ENCODE data around the gene LYPLAL1. TPM values are rescaled to one million over a fixed set of nuclear protein-coding genes. Genes with fewer than 3 reads are reported as not detected.

LYPLAL1 gene
- polyA plus RNA-seq, 1 experiment, result 30.1 TPM

GRCh38 chr1:219206350-219206749, 32.7 kb downstream of the LYPLAL1 start:
- POLR2A ChIA-PET, result no interaction called here
- CTCF ChIA-PET, result interaction anchor here (1.1 to 1.3 kb wide), 2 partner anchors 15 to 179 kb away, joined by 3 to 4 read pairs; no protein-coding TSS in a partner anchor
- no peak for TF ChIP-seq CTCF (IDR thresholded peaks at IDR 0.05; ENCODE audit: low read depth, low read length)
- H3K9me3 ChIP-seq (ENCODE audit: control insufficient read depth, insufficient read depth, low read length), result no peaks in the 10 kb centered on the region
- H3K27me3 ChIP-seq (ENCODE audit: control insufficient read depth, insufficient read depth, low read length), result no peaks in the 10 kb centered on the region
- H3K27ac ChIP-seq (ENCODE audit: low read depth, low read length), result no peak overlapping the region
- no peak overlapping the region for H3K4me3 ChIP-seq (ENCODE audit: low read depth, low read length)
- no peak for DNase-seq (ENCODE audit: low read depth, low spot score)

- TF ChIP-seq CTCF (IDR thresholded peaks at IDR 0.05; ENCODE audit: low read depth, low read length), result no peak
- Histone ChIP-seq H3K27me3 (ENCODE audit: control insufficient read depth, insufficient read depth, low read length) (no peaks in the 10 kb centered on the region), H3K27ac (ENCODE audit: low read depth, low read length) (no peak overlapping the region), H3K4me3 (ENCODE audit: low read depth, low read length) (no peak overlapping the region), H3K9me3 (ENCODE audit: control insufficient read depth, insufficient read depth, low read length) (no peaks in the 10 kb centered on the region)
- ChIA-PET CTCF (interaction anchor here (0.5 to 1.9 kb wide), 3 partner anchors 60 to 698 kb away, joined by 3 to 9 read pairs (median 6); no protein-coding TSS in a partner anchor), POLR2A (no interaction called here)
- no peak for DNase-seq (ENCODE audit: low read depth, low spot score)
Observed at GRCh38 chr1:219209578-219209977, 35.9 kb downstream of the LYPLAL1 start.

GRCh38 chr1:219210067-219210466, 36.4 kb downstream of the LYPLAL1 start:
- H3K4me3 ChIP-seq (ENCODE audit: low read depth, low read length), result no peak overlapping the region
- no peaks in the 10 kb centered on the region for H3K27me3 ChIP-seq (ENCODE audit: control insufficient read depth, insufficient read depth, low read length)
- TF ChIP-seq CTCF (IDR thresholded peaks at IDR 0.05; ENCODE audit: low read depth, low read length), result no peak
- POLR2A ChIA-PET, result no interaction called here
- H3K27ac ChIP-seq (ENCODE audit: low read depth, low read length), result no peak overlapping the region
- CTCF ChIA-PET, result interaction anchor here (0.5 to 1.9 kb wide), 3 partner anchors 59 to 698 kb away, joined by 3 to 9 read pairs (median 6); no protein-coding TSS in a partner anchor
- DNase-seq (ENCODE audit: low read depth, low spot score), result no peak
- H3K9me3 ChIP-seq (ENCODE audit: control insufficient read depth, insufficient read depth, low read length), result no peaks in the 10 kb centered on the region

- H3K9me3 ChIP-seq (ENCODE audit: control insufficient read depth, insufficient read depth, low read length), result no peaks in the 10 kb centered on the region
- no peak overlapping the region for H3K4me3 ChIP-seq (ENCODE audit: low read depth, low read length)
- no peak for DNase-seq (ENCODE audit: low read depth, low spot score)
- H3K27me3 ChIP-seq (ENCODE audit: control insufficient read depth, insufficient read depth, low read length), result no peaks in the 10 kb centered on the region
- H3K27ac ChIP-seq (ENCODE audit: low read depth, low read length), result no peak overlapping the region
- ChIA-PET POLR2A (no interaction called here), CTCF (interaction anchor here (1.4 kb wide), 1 partner anchor 172 kb away, joined by 3 read pairs; no protein-coding TSS in a partner anchor)
- no peak for TF ChIP-seq CTCF (IDR thresholded peaks at IDR 0.05; ENCODE audit: low read depth, low read length)
Observed at GRCh38 chr1:219215477-219215876, 41.8 kb downstream of the LYPLAL1 start.

GRCh38 chr1:219220945-219221344, 47.3 kb downstream of the LYPLAL1 start:
- no peak for DNase-seq (ENCODE audit: low read depth, low spot score)
- Histone ChIP-seq H3K9me3 (ENCODE audit: control insufficient read depth, insufficient read depth, low read length) (no peaks in the 10 kb centered on the region), H3K27ac (ENCODE audit: low read depth, low read length) (no peak overlapping the region), H3K4me3 (ENCODE audit: low read depth, low read length) (no peak overlapping the region), H3K27me3 (ENCODE audit: control insufficient read depth, insufficient read depth, low read length) (no peaks in the 10 kb centered on the region)
- CTCF ChIA-PET, result interaction anchor here (0.5 to 0.9 kb wide), 3 partner anchors 14 to 159 kb away, joined by 3 to 4 read pairs (median 3); no protein-coding TSS in a partner anchor
- no peak; the same call in 1 of the 2 replicates for TF ChIP-seq CTCF (IDR thresholded peaks at IDR 0.05; ENCODE audit: low read depth, low read length)
- POLR2A ChIA-PET, result no interaction called here
